Activated B cell treated with CpG ODN at 0.5 μM for 24 hours (primary cell): Measurements from ENCODE around the gene ARHGAP19. TPM values are rescaled to one million over a fixed set of nuclear protein-coding genes. Genes with fewer than 3 reads are reported as not detected.

Experiments
- ATAC-seq: fragments of 200-7000 bp; cut with Tn5 transposase; one replicate; pipeline ENCODE4 v1.10.0; 2021; ENCODE audit warnings: low read depth, mild to moderate bottlenecking, moderate library complexity
- CTCF ChIA-PET: fragments of 350-600 bp; sonication (Branson Sonifier 250); formaldehyde crosslinking; loops from one replicate; lab custom pipeline; 2021; ENCODE audit warnings: antibody characterized with exemption; lab: Charles Lee
- POLR2A ChIA-PET: fragments of 350-600 bp; sonication (Branson Sonifier 250); formaldehyde crosslinking; loops from one replicate; lab custom pipeline; 2021; ENCODE audit warnings: antibody characterized with exemption; lab: Charles Lee
- DNase-seq: peaks from one replicate; pipeline ENCODE4 v3.0.0; 2022
- H3K27ac Mint-ChIP-seq: one replicate; pipeline ENCODE4 v1.8.0; 2020; ENCODE audit warnings: mixed read lengths
- H3K27me3 Mint-ChIP-seq: one replicate; pipeline ENCODE4 v1.8.0; 2021; ENCODE audit warnings: mixed read lengths
- H3K36me3 Mint-ChIP-seq: one replicate; pipeline ENCODE4 v1.8.0; 2021; ENCODE audit warnings: low read depth, mixed read lengths
- H3K4me1 Mint-ChIP-seq: one replicate; pipeline ENCODE4 v1.8.0; 2021; ENCODE audit warnings: mixed read lengths
- H3K4me3 Mint-ChIP-seq: one replicate; pipeline ENCODE4 v1.8.0; 2020; ENCODE audit warnings: mild to moderate bottlenecking, mixed read lengths
- H3K9me3 Mint-ChIP-seq: one replicate; pipeline ENCODE4 v1.8.0; 2020; ENCODE audit warnings: mixed read lengths
- CTCF ChIP-seq: fragments of 200-600 bp; IDR thresholded peaks from one replicate; pipeline ENCODE4 v1.8.0; 2022; ENCODE audit warnings: antibody characterized with exemption, mild to moderate bottlenecking
- intact Hi-C: fragments of 100-400 bp; cut with micrococcal nuclease; formaldehyde crosslinking; loops from one replicate; pipeline ENCODE4 v1.15.1; 2024
- total RNA-seq: library from RNA; stranded (reverse); gene quantifications from 2 replicates; pipeline ENCODE4 v1.2.3, GENCODE V29; 2022

The ARHGAP19 gene
- total RNA-seq, 1 donor from 2014 or later, result 14.7 TPM

GRCh38 chr10:97192952-97193435, 99.4 kb downstream of the ARHGAP19 start:
- no peak overlapping the region for H3K4me3 Mint-ChIP-seq
- ChIA-PET POLR2A (no interaction called here), CTCF (interaction anchor here (0.8 to 1.6 kb wide), 3 partner anchors 18 to 120 kb away, joined by 3 to 8 read pairs (median 3); no protein-coding TSS in a partner anchor)
- intact Hi-C loops, result no loop called here
- H3K27me3 Mint-ChIP-seq, result peaks cover 38% of the 10 kb centered on the region
- no peaks in the 10 kb centered on the region for H3K9me3 Mint-ChIP-seq
- H3K4me1 Mint-ChIP-seq, result peaks cover 8% of the 10 kb centered on the region
- no peak for TF ChIP-seq CTCF
- H3K27ac Mint-ChIP-seq, result no peak overlapping the region
- DNase-seq, result no peak
- no peaks in the 10 kb centered on the region for H3K36me3 Mint-ChIP-seq
- no peak for ATAC-seq

- Mint-ChIP-seq H3K36me3 (no peaks in the 10 kb centered on the region), H3K9me3 (no peaks in the 10 kb centered on the region), H3K27ac (no peak overlapping the region), H3K4me1 (peaks cover 4% of the 10 kb centered on the region), H3K4me3 (no peak overlapping the region), H3K27me3 (peaks cover 51% of the 10 kb centered on the region)
- TF ChIP-seq CTCF, result no peak
- ATAC-seq, result no peak
- DNase-seq, result no peak
- ChIA-PET POLR2A (no interaction called here), CTCF (no interaction called here)
- intact Hi-C loops, result no loop called here
Measured at GRCh38 chr10:97190450-97190849, 102.0 kb downstream of the ARHGAP19 start.

GRCh38 chr10:97188261-97188711, 104.2 kb downstream of the ARHGAP19 start:
- H3K4me1 Mint-ChIP-seq, result peaks cover 11% of the 10 kb centered on the region
- no peak for DNase-seq
- H3K9me3 Mint-ChIP-seq, result no peaks in the 10 kb centered on the region
- ChIA-PET POLR2A (no interaction called here), CTCF (no interaction called here)
- no peak overlapping the region for H3K27ac Mint-ChIP-seq
- H3K4me3 Mint-ChIP-seq, result no peak overlapping the region
- no peaks in the 10 kb centered on the region for H3K36me3 Mint-ChIP-seq
- H3K27me3 Mint-ChIP-seq, result peaks cover 64% of the 10 kb centered on the region
- no peak for TF ChIP-seq CTCF
- ATAC-seq, result peak; percentile 31
- intact Hi-C loops, result no loop called here

GRCh38 chr10:97186911-97187310, 105.5 kb downstream of the ARHGAP19 start:
- Mint-ChIP-seq H3K9me3 (no peaks in the 10 kb centered on the region), H3K4me3 (no peak overlapping the region), H3K36me3 (no peaks in the 10 kb centered on the region), H3K27ac (no peak overlapping the region), H3K4me1 (peaks cover 11% of the 10 kb centered on the region), H3K27me3 (peaks cover 60% of the 10 kb centered on the region)
- ChIA-PET CTCF (no interaction called here), POLR2A (no interaction called here)
- intact Hi-C loops, result no loop called here
- DNase-seq (no peak), ATAC-seq (no peak)
- TF ChIP-seq CTCF, result no peak

- ChIA-PET POLR2A (no interaction called here), CTCF (no interaction called here)
- no peak for TF ChIP-seq CTCF
- Mint-ChIP-seq H3K4me1 (peaks cover 11% of the 10 kb centered on the region), H3K4me3 (peak within 1 kb of the TSS; percentile 50), H3K27ac (no peak within 1 kb of the TSS), H3K9me3 (no peaks in the 10 kb centered on the region), H3K36me3 (no peaks in the 10 kb centered on the region), H3K27me3 (peaks cover 62% of the 10 kb centered on the region)
- ATAC-seq (no peak), DNase-seq (no peak)
- intact Hi-C loops, result no loop called here
Measured at GRCh38 chr10:97185326-97186058, 106.9 kb downstream of the ARHGAP19 start, which contains the start of gene SLIT1. Gene SLIT1, minus strand, starts transcription at chr10:97185959. Its CDS starts 285 bp downstream, at chr10:97185674.
